CD4-positive, alpha-beta T cell treated with Interleukin-10 for 1 hour (primary cell): ENCODE measurements around the gene CHST1.

ENCODE experiments used
- DNase-seq: peaks from one replicate; pipeline ENCODE4 v3.0.0-alpha.2; 2020

Gene CHST1

GRCh38 chr11:45599161-45599943 lies 66.1 kb downstream of the CHST1 start:
- DNase-seq = no peak
